CD4-positive, alpha-beta T cell treated with Interleukin-21 for 1 hour (primary cell): ENCODE data around the gene HSD17B14.
A peak's percentile ranks its signal among the peaks of the same experiment; 100 is the strongest.

Experiments used
- DNase-seq: peaks from one replicate; pipeline ENCODE4 v3.0.0-alpha.2; 2020

HSD17B14 gene

DNA sequence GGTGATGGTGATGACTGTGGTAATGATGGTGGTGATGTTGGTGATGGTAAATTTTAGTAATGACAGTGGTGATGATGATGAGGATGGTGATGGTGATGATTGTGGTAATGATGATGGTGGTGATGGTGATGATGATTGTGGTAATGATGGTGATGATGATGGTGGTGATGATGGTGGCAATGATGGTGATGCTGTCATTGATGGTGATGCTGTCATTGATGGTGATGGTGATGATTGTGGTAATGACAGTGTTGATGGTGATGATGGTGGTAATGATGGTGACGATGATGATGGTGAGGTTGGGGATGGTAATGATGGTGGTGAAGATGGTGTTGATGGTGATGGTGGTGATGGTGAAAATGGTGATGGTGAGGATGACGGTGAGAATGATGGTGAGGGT, 13.8 kb downstream of the HSD17B14 start:
- no peak for DNase-seq

DNA sequence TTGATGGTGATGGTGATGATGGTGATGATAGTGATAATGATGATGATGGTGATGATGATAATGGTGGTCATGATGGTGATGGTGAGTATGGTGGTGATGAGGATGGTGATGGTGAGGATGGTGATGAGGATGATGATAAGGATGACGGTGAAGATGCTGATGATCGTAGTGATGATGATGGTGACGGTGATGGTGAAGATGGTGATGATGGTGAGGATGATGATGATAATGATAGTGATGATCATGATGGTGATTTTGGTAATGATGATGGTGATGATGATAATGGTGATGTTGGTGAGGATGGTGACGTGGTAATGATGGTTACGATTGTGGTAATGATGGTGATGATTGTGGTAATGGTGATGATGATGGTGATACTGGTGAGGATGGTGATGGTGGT, 14.7 kb downstream of the HSD17B14 start:
- no peak for DNase-seq

DNA sequence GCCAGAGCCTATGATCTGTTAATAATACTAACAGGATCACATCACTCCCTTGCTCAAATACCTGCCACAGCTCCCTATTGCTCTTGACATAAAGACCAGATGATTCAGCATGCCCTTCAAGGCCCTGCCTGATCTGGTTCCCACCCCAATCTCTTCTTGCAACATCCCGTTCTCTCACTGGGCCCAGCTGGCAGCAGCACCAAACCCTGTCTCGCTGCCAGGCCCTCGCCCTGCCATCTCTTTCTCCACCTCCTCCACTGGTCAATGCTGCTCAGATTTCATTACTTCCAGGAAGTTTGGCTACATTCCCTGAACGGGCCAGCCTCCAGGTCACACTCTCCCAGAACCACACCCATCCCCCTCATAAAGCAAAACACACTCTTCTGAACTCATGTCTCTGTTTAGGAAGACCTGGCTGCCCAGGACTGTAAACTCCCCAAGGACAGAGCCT, 16.9 kb downstream of the HSD17B14 start:
- DNase-seq: no peak

DNA sequence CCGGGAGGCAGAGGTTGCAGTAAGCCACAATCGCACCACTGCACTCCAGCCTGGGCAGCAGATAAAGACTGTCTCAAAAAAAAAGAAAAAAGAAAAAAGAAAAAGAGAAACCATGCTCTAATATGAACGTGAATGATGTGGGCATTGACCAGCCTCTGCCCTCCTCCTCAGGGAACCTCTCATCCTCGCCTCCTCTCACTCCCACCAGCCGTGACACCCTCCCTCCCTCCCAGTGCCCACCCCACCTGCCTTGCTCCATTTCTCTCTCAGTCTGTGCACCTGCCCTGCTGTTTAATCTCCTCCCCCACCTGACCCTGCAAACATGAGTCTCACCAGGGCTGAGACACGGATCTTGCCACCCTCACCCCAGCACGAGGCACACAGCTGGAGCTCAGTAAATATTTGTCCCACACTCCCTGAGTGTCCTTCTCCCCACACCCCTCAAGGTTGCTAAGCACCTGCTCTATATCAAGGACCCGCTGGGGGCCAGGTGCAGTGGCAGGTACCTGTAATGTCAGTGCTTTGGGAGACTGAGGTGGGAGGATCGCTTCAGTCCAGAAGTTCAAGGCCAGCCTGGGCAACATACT, 18.0 kb downstream of the HSD17B14 start:
- DNase-seq: no peak

DNA sequence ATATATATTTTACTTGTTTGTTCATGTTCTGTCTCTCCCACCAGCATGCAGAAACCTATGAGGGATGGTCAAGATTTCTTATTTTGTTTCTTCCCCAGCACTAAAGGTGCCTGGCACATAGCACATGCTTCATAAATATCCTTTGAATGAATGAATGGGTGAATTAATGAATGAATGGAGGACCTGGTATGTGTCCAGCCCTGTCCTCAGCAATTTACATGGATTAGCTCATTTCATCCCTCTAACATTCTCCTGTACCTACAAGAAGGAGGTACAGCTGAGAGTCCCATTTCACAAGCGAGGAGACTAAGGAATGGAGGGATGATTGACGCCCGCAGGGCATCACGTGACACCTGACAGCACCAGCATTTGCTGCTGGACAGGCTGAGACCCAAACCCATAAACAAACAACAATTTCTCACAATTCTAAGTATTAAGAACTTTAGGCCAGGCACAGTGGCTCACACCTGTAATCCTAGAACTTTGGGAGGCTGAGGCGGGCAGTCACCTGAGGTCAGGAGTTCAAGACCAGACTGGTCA, 18.6 kb downstream of the HSD17B14 start:
- DNase-seq: no peak

DNA sequence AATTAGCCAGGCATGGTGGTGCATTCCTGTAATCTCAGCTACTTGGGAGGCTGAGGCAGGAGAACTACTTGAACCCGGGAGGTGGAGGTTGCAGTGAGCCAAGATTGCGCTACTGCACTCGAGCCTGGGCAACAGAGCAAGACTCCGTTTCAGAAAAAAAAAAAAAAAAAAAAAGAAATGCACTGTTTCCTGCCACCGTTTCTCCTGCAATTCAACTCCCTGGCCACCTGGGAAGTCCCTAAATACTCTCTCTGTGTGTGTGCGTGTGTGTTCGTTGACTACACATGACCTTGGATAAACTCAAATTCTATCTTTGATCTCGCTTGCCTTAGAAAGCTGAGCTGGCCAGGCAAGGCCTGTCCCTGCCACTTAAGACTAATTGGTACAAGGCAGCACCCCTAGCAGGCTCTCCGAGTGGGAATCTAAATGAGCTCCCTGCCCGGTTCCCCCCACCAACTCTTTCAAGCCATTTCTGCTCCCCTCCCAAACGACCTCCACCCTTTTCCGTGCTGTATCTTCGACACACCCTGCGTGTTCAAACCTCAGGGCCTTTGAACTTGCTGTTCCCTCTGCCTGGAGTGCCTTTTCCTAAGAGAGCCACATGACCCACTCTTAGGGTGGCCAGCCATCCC, 20.3 kb downstream of the HSD17B14 start:
- DNase-seq: peak; percentile 36

DNA sequence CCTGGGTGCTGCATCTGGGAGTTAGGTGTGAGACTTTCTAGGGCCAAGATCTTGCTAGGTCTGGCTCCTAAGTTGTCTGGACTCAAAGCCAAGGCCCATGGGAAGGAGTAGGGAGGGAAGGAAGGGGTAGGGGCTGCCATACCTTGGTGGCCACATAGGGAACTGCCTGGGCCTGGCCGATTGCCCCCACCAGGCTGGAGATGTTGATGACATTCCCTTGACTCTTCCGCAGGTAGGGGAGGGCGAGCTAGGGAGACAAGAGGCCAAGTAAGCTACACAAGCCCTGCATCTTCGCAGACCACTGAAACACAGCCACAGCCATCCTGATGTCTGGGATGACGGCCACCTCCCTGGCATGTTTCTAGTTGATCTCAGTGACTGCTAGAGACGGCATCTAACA, 21.4 kb downstream of the HSD17B14 start:
- no peak for DNase-seq

DNA sequence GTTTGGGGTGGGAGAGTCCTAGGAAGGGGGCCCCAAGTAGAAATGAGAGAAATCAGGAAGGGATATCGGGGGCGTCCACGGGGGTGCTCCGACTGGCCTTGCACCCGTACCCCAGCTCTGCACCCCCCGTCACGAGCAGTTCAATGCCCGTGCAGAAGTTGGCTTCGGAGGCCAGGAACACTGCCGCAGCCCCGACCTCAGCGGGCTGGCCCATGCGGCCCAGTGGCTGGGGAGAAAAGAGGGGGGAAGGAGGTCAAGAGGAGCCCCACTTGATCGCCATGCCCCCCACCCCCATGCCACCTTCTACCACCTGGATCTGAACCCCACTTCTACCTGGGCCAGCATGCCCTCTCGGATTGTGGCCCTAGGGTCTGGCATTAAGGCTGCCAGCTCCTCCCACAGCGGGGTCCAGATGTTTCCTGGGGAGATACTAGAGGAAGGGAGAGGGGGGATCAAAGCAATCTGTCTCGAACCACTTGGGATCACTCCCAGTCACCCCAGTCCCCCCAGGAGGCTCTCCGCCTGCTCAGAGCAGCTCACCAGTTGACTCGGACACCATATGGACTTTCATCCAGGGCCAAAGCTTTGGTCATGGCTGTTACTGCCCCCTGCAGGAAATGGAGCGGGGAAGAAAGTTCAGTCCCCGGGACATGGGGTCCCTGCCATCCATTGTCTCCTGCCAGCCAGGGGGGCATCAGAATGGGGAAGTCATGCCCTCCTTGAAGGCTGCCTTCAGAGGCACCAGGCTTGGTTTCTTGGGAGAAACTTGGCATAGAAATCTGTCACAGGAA, 23.0 kb downstream of the HSD17B14 start:
- no peak for DNase-seq

DNA sequence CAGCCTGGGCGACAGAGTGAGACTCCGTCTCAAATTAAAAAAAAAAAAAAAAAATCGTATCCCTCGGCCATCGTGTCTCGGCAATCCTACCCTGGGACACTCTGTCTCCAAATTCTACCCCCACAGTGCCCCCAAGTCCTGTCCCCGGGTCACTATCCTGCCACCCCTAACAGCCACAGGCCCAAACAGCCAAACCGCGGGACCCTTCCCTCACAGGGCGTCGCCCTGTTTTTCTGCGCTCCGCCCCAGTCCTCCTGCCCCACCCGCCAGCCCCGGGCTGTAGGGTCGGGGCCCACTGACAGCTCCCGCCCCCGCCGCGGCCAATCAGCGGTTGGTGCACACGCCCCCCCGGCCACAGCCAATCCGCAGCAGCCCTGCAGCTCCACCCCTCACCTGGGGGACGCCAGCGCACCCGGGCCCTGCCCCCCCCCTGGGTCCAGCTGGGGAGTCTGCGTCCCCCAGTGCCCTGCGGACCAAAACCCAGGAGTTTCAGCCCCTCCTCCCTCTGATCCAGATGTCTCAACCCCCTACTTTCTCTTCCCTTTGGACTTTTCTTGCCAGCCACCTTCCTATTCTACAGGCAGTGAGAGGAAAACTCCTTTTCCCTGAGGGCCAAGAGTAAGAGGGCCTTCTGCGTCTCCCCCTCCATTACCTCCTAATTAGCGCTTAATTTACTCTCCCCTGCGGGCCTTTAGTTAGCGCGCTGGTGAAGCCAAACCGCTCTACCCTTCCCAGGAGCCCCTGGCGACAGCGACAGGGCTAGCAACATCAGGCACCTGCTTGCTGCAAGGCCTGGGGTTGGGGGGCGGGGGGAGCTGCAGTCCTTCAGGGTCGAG, 24.0 kb downstream of the HSD17B14 start:
- peak; percentile 71 for DNase-seq

DNA sequence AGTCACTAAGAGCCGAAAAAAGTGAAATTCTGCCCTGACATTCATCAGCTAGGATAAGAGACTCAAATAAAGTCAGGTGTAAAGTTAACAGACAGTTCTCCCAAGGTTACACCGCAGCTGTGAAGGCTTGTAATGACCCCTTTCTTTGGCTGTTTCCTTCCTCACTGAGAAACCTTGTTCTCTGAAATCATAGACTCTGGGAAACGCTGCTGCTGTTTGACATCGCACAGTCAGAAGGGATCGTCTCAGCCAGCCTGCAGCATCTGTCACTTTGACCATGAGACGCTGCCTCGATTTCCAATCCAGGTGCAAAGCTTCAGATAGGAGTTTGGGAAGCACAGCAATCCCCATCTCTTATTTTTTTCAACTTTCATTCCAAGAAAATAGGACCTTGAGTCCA, 26.1 kb downstream of the HSD17B14 start:
- no peak for DNase-seq

DNA sequence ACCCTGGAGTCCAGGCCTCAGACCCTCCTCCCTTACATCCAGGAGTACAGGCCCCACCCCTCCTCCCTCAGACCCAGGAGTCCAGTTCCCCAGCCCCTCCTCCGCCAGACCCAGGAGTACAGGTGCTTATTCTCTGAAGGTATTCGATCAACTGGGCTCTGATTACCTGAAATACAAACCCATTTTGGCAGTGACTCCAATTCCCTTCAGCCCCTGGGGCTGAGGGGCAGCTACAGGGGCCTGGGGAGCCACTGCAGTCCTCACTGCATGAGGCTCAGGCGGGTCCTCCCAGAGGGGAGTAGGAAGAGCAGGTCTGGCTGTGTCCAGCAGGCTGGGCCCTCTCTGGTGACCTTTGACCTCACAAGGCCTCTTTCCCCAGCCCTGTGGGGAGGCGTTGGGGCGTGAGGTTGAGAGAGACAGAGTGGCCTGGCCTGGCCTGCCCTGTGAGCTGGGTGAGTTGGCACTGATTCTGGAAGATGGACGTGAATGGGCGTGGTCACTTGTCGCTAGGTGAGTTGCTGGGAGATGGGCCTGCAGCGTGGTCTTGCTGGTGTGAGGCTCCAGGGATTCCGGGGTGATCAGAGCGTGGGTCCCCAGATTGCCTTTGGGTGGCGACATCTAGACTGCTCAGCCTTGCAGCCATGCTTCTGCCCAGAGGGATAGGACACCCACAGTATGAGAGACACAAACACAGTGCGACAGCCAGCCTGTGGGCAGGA, 28.5 kb downstream of the HSD17B14 start:
- DNase-seq: no peak

DNA sequence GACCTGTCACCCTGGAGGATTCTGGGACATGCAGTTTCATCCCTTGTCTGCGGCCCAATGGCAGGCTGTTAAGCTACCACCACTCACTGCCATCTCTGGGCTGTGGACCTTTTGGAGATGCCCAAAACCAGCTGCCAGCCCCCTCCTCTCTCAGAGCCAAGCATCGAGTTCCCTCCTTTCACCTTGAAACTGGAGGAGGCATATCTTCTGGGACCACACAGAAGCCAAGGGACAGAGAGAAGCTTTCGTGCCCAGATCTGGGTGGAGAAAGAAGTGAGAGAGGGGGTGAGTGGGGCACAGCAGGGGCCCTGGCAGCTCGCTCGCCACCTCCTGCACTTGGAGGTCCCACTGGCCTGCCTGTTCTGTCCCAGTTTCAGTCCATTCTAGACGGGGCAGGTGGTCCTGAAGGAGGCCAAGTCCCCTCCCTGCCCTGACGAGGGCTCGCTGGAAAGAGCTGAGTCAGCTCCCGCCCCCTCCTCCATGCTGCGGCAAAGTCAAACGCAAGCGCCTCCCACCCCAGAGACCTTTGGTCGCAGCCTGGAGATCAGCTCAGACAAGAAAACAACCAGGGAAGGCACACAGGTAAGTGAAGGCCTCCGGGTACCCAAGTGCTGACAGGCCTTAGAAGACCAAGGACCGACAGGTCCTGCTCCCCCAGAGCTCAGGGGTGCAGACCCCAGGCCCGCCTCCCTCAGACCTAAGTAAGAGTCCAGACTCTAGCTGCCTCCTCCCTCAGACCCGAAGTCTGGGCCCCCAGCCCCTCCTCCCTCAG, 29.3 kb downstream of the HSD17B14 start:
- no peak for DNase-seq

DNA sequence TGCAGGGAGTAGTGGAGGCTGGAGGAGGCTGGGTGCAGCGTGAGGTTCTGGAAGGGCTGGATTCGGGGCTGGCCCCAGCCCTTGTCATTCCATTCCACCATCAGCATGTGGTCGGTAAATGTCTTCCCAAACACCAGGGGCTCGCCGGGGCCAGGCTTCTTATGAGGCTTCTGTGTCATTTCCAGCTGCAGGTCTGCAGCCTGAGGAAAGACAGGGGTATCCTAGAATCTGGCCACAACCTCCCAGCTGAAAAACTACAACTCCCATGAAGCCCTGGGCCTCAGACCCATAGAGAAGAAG, 29.8 kb downstream of the HSD17B14 start:
- peak; percentile 65 for DNase-seq

DNA sequence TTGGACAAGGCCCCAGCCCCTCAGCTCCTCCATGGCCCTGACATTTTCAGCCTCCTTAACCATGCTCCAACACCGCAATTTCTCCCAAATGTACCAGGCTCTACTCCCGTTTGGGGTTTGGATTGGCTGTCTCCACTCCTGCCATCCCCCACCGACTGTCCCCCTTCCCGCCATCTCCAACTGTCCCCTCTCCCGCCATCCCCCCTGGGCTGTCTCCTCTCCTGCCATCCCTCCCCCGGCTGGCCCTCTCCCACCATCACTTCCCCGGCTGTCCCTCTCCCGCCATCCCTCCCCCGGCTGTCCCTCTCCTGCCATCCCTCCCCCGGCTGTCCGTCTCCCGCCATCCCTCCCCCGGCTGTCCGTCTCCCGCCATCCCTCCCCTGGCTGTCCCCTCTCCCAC, 30.8 kb downstream of the HSD17B14 start:
- DNase-seq: no peak

DNA sequence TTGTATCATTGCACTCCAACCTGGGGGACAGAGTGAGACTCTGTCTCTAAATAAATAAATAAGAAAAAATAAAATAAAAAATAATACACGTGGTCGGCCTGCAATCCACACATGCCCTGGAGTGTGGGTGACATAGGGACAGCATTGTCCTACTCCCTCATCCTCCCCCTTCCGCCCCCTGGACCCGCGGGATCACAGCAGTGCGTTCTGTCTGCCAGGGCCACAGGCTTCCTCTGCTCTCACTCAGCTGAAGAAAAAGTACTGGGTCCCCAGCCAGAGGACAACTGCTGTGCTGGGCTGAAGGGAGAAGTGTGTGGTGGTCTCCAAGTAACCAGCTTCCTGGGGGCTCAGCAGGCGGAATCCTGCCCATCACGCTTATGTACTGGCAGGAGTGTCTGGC, 31.8 kb downstream of the HSD17B14 start:
- DNase-seq: no peak

DNA sequence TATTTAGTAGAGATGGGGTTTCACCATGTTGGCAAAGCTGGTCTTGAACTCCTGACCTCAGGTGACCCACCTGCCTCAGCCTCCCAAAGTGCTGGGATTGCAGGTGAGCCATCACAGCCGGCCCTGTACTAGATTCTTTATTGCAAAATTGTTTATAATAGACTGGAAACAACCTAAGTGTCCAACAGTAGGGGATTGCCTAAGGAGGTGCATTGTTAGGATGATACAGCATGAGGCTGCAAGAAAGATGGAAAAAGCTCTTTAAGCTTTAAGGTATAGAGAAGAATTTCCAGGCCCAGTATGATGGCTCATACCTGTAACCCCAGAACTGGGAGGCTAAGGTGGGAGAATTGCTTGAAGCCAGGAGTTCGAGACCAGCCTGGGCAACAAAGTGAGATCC, 33.7 kb downstream of the HSD17B14 start:
- DNase-seq: no peak

DNA sequence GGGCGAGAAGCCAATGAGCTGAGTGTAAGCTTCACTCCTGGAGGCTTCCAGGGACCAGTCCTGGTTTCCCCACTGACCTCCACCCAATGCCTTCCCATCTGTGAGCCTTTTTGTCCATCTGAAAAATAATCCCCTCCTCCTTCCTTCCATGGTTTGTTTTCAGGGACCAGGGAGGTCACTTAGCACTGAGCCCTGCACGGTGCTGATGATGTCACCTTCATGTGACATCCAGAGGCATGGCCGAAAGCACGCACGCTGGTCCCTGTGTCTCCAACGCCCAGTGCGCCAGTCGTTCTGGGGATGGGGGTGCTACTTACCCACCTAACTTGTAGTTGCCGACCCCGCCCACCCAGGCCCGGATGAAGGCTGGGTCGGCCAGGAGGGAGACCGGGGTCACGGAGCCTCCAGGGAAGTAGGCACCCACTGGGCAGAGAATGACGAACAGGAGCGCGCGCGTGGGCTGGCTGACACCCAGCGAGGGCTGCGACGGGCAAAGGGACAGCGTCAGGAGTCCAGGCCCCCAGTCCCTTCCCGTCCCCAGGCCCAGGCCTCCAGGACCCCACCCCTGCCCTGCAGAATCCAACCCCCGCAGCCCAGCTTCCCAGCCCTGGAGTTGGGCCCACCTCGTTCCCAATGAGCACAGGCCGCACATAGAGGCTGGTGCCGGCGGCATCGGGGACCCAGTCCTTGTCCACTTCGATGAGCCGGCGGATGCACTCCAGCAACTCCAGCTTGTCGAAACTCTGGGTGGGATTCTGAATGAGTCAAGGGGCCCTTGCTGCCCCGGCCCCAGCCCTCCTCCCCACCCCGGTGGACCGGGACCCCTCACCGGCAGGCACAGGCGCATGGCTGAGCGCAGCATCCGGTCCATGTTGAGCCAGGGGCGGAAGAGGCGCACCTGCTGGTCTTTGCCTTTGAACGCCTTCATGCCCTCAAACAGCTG, 36.7 kb downstream of the HSD17B14 start:
- DNase-seq: no peak

DNA sequence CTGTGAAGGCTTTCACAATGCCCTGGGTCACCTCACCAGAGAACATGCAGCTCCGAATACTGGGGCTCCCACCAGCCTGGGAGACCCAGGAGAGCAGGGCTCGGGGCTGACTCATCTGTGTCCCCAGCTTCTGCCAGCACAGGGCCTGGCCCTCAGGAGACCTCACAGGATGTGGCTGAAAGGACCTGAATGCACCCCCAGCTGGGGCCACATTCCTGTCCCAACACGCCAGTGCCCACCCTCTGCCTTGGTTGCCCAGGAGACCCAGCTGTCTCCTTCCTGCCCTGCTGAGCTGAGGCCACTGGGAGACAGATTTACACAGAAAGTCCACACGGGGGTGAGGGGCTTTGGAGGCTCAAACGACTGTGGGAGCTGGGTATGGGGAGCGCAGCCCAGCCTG, 37.4 kb downstream of the HSD17B14 start:
- no peak for DNase-seq

DNA sequence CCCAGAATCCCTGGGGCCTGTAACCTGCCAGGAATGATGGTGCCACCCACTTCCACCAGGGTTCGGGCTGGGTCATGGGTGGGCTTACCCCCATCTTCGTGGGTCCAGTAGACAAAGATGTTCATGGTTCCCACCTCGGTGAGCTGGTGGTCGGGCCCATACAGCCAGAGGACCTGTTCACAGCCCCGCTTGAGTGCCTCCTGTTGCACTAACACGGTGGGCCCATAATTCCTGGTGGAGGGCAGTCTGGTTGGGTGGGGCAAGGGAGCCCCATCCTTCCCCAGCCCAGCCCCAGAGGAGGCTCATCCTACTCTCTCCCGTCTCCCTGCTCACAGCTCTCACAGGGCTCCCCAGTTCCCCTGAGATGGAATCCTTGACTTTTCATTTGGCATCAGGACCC, 39.2 kb downstream of the HSD17B14 start:
- DNase-seq: no peak

DNA sequence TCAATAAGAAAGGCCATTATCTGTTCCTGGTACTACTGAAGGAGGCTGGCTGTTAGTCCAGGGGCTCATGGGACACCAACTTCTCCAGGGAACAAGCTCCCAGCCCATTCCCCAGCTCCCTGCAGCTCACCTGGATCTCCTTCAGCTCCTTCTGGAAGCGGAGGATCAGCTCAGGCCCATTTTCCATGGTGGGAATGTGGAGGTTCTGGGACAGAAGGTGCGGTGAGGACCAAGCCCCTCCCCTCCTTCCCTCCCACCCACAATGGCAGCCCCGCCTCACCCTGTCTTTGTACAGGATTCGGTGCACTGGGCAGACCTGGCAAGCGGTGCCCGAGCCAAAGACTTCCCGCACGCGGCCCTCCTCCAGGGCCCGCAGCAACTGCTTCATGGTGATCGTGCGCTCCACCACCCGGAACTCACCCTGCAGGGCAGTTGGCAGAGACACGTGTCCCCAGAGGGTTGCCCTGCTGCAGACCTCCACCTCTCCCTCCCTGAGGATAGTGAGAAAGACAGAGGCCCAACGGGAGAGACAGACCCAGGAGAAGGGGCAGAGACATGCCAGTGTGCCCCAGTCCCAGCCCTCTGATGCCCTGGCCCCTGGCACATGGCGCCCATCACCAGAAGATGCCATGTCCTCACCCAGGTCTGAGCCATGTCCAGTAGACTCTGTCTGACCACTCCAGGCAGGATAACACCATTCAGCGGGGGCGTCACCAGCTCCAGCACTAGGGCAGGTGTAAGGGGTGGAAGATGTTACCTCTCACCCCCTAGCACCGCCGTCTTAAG, 39.8 kb downstream of the HSD17B14 start:
- DNase-seq: no peak
